LNCaP clone FGC (cell line): ENCODE results near the gene ZNF462.

Experiments used
- DNase-seq: peaks from one replicate; pipeline ENCODE4 v3.0.0-alpha.2; 2011; ENCODE audit warnings: low read depth
- H3K4me3 ChIP-seq: 2 replicates; pipeline ENCODE4 v1.5.1; 2011; ENCODE audit warnings: mild to moderate bottlenecking, low read depth, low read length, control low read depth
- CTCF ChIP-seq: IDR thresholded peaks from 2 replicates; pipeline ENCODE4 v1.5.1; 2012; ENCODE audit warnings: mild to moderate bottlenecking; ENCODE audit not compliant: control insufficient read depth, insufficient read depth; ENCODE audit errors: extremely low read depth

Gene ZNF462

GRCh38 chr9:106829666-106830408 lies 33.1 kb upstream of the ZNF462 start:
- TF ChIP-seq CTCF = no peak
- DNase-seq = no peak
- no peak overlapping the region for H3K4me3 ChIP-seq

GRCh38 chr9:106830527-106831150 lies 32.3 kb upstream of the ZNF462 start:
- no peak for TF ChIP-seq CTCF
- no peak overlapping the region for H3K4me3 ChIP-seq
- no peak for DNase-seq

GRCh38 chr9:106834888-106835287 lies 28.1 kb upstream of the ZNF462 start:
- no peak for DNase-seq
- H3K4me3 ChIP-seq = no peak overlapping the region
- no peak for TF ChIP-seq CTCF

GRCh38 chr9:106835840-106836239 lies 27.1 kb upstream of the ZNF462 start:
- DNase-seq = no peak
- no peak for TF ChIP-seq CTCF
- no peak overlapping the region for H3K4me3 ChIP-seq

- TF ChIP-seq CTCF = no peak
- H3K4me3 ChIP-seq = no peak overlapping the region
- no peak for DNase-seq
Measured at GRCh38 chr9:106843371-106843770, 19.6 kb upstream of the ZNF462 start.

- no peak overlapping the region for H3K4me3 ChIP-seq
- no peak for TF ChIP-seq CTCF
- DNase-seq = no peak
Measured at GRCh38 chr9:106846307-106846706, 16.7 kb upstream of the ZNF462 start.
